H1 (cell line): ENCODE data around the gene NCCRP1. TPM values are rescaled to one million over a fixed set of nuclear protein-coding genes. Genes with fewer than 3 reads are reported as not detected.
A peak's percentile ranks its signal among the peaks of the same experiment; 100 is the strongest.

Experiments used
- CTCF ChIA-PET: fragments of 300-600 bp; sonication (Branson Sonifier 250); formaldehyde crosslinking; loops from one replicate; lab custom pipeline; 2021; ENCODE audit not compliant: partially characterized antibody; lab: Charles Lee
- POLR2A ChIA-PET: fragments of 300-600 bp; sonication (Branson Sonifier 250); formaldehyde crosslinking; loops from one replicate; lab custom pipeline; 2021; ENCODE audit warnings: inconsistent platforms; ENCODE audit not compliant: partially characterized antibody; lab: Charles Lee
- DNase-seq, 2 experiments: peaks; one replicate each; pipeline versions ENCODE4 v3.0.0 to v3.0.0-alpha.2; 2010 to 2022; ENCODE audit warnings: low spot score in 2 of 2, low read depth in 1 of 2, mixed read lengths in 1 of 2
- FAIRE-seq: peaks from 2 replicates; lab custom pipeline; 2011; peaks lifted over from hg19 to GRCh38; lab: Jason Lieb, UNC
- H2AFZ ChIP-seq: 2 replicates; pipeline ENCODE4 v1.8.1; 2012; ENCODE audit warnings: low read length, inconsistent platforms
- H2AK5ac ChIP-seq: 2 replicates; pipeline ENCODE4 v1.6.1; 2013; ENCODE audit warnings: low read depth, low read length
- H2BK120ac ChIP-seq: replicated peaks from 2 replicates; pipeline ENCODE3; 2013; ENCODE audit warnings: low read depth, low read length, inconsistent platforms
- H2BK12ac ChIP-seq: 2 replicates; pipeline ENCODE4 v1.6.1; 2013; ENCODE audit warnings: low read depth, low read length
- H2BK15ac ChIP-seq: 2 replicates; pipeline ENCODE4 v1.6.1; 2013; ENCODE audit warnings: low read length
- H2BK20ac ChIP-seq: 2 replicates; pipeline ENCODE4 v1.6.1; 2013; ENCODE audit warnings: low read length
- H2BK5ac ChIP-seq: 2 replicates; pipeline ENCODE4 v1.6.1; 2013; ENCODE audit warnings: low read depth, low read length
- H3K14ac ChIP-seq: 2 replicates; pipeline ENCODE4 v1.6.1; 2013; ENCODE audit warnings: inconsistent platforms; ENCODE audit not compliant: insufficient read length
- H3K18ac ChIP-seq: 2 replicates; pipeline ENCODE4 v1.6.1; 2013; ENCODE audit warnings: low read length; ENCODE audit errors: extremely low read depth
- H3K23ac ChIP-seq: 2 replicates; pipeline ENCODE4 v1.6.1; 2013; ENCODE audit warnings: inconsistent platforms; ENCODE audit not compliant: insufficient read length
- H3K23me2 ChIP-seq: 2 replicates; pipeline ENCODE4 v1.6.1; 2013; ENCODE audit warnings: low read depth, low read length
- H3K27ac ChIP-seq: 2 replicates; pipeline ENCODE4 v1.6.1; 2011; ENCODE audit warnings: low read depth, low read length, inconsistent platforms
- H3K27me3 ChIP-seq, 4 experiments: replicated peaks in 1 of 4; 1 replicate in 1 of 4; 2 replicates in 3 of 4; pipeline versions ENCODE4 v1.6.1 to v1.8.1; 2011 to 2013; ENCODE audit warnings: low read length in 3 of 4, mild to moderate bottlenecking in 3 of 4, inconsistent platforms in 2 of 4, mixed read lengths in 2 of 4, moderate library complexity in 1 of 4; ENCODE audit not compliant: control insufficient read depth in 3 of 4, insufficient read depth in 3 of 4; ENCODE audit errors: extremely low read depth in 1 of 4
- H3K36me3 ChIP-seq, 4 experiments: 2 replicates each; pipeline versions ENCODE4 v1.6.1 to v1.8.1; 2011 to 2013; ENCODE audit warnings: mild to moderate bottlenecking in 4 of 4, low read length in 3 of 4, moderate library complexity in 2 of 4, control low read depth in 1 of 4, inconsistent platforms in 1 of 4; ENCODE audit not compliant: insufficient read depth in 4 of 4, control insufficient read depth in 2 of 4
- H3K4ac ChIP-seq: replicated peaks from 2 replicates; pipeline ENCODE3; 2013; ENCODE audit warnings: low read length, low read depth, mixed read lengths, inconsistent platforms; ENCODE audit not compliant: insufficient read length
- H3K4me1 ChIP-seq, 4 experiments: replicated peaks in 1 of 4; 1 replicate in 1 of 4; 2 replicates in 3 of 4; pipeline versions ENCODE4 v1.6.1 to v1.8.1; 2011 to 2013; ENCODE audit warnings: low read length in 3 of 4, inconsistent platforms in 2 of 4, mixed read lengths in 1 of 4; ENCODE audit not compliant: insufficient read depth in 4 of 4, control insufficient read depth in 3 of 4
- H3K4me2 ChIP-seq, 2 experiments: 2 replicates each; pipeline versions ENCODE4 v1.6.1 to v1.8.1; 2011 to 2013; ENCODE audit warnings: low read depth in 2 of 2, low read length in 2 of 2, control low read depth in 1 of 2, inconsistent platforms in 1 of 2, mild to moderate bottlenecking in 1 of 2; ENCODE audit not compliant: insufficient read depth in 1 of 2
- H3K4me3 ChIP-seq, 4 experiments: fragments of 200-600, 300-600 bp in 1 of 4; sonication (generic), shearing (Covaris generic), sonication (Bioruptor Twin) in 1 of 4; 2 replicates each; pipeline versions ENCODE4 v1.5.1 to v1.8.1; 2011 to 2016; ENCODE audit warnings: low read length in 4 of 4, low read depth in 3 of 4, control low read depth in 2 of 4, inconsistent platforms in 2 of 4, mild to moderate bottlenecking in 2 of 4, mixed read lengths in 1 of 4, moderate library complexity in 1 of 4; ENCODE audit not compliant: insufficient read depth in 2 of 4; ENCODE audit errors: extremely low read depth in 1 of 4
- H3K56ac ChIP-seq: replicated peaks from 2 replicates; pipeline ENCODE3; 2013; ENCODE audit warnings: low read depth, mild to moderate bottlenecking, mixed read lengths, low read length, inconsistent platforms; ENCODE audit not compliant: insufficient read length
- H3K79me1 ChIP-seq: 2 replicates; pipeline ENCODE4 v1.6.1; 2013; ENCODE audit warnings: low read depth, low read length, control low read depth
- H3K79me2 ChIP-seq, 2 experiments: 2 replicates each; pipeline versions ENCODE4 v1.6.1 to v1.8.1; 2012 to 2013; ENCODE audit warnings: low read length in 2 of 2, mild to moderate bottlenecking in 2 of 2, inconsistent platforms in 1 of 2; ENCODE audit not compliant: insufficient read depth in 2 of 2, control insufficient read depth in 1 of 2
- H3K9ac ChIP-seq, 4 experiments: replicated peaks in 1 of 4; 1 replicate in 1 of 4; 2 replicates in 3 of 4; pipeline versions ENCODE4 v1.6.1 to v1.8.1; 2011 to 2013; ENCODE audit warnings: low read depth in 3 of 4, low read length in 3 of 4, control low read depth in 2 of 4, mild to moderate bottlenecking in 2 of 4, moderate library complexity in 2 of 4, inconsistent platforms in 1 of 4; ENCODE audit errors: extremely low read depth in 1 of 4
- H3K9me3 ChIP-seq, 2 experiments: 2 replicates each; pipeline versions ENCODE4 v1.6.1 to v1.8.1; 2012 to 2013; ENCODE audit warnings: mild to moderate bottlenecking in 2 of 2, moderate library complexity in 2 of 2, control low read depth in 1 of 2, inconsistent platforms in 1 of 2, low read depth in 1 of 2, low read length in 1 of 2, mixed read lengths in 1 of 2; ENCODE audit not compliant: insufficient read depth in 2 of 2
- H4K20me1 ChIP-seq, 2 experiments: replicated peaks in 1 of 2; 2 replicates each; pipeline versions ENCODE3 to v1.8.1; 2011 to 2013; ENCODE audit warnings: inconsistent platforms in 2 of 2, low read length in 2 of 2, mild to moderate bottlenecking in 1 of 2; ENCODE audit not compliant: insufficient read depth in 2 of 2, control insufficient read depth in 1 of 2
- H4K5ac ChIP-seq: 2 replicates; pipeline ENCODE4 v1.6.1; 2013; ENCODE audit warnings: low read length, low read depth, mixed read lengths, inconsistent platforms; ENCODE audit not compliant: insufficient read length
- H4K8ac ChIP-seq: 2 replicates; pipeline ENCODE4 v1.8.0; 2013; ENCODE audit warnings: mild to moderate bottlenecking, moderate library complexity, low read length, inconsistent platforms; ENCODE audit not compliant: insufficient read depth; ENCODE audit errors: extremely low read depth
- H4K91ac ChIP-seq: replicated peaks from 2 replicates; pipeline ENCODE3; 2013; ENCODE audit warnings: low read length, mixed read lengths, inconsistent platforms; ENCODE audit not compliant: insufficient read length
- BACH1 ChIP-seq: IDR thresholded peaks from 2 replicates; pipeline ENCODE4 v1.6.1; 2012; ENCODE audit warnings: low read length, improper control_type of control experiment
- CHD1 ChIP-seq: IDR thresholded peaks from 2 replicates; pipeline ENCODE4 v1.6.1; 2012; ENCODE audit warnings: low read depth, low read length, improper control_type of control experiment
- CREB1 ChIP-seq: IDR thresholded peaks from 2 replicates; pipeline ENCODE4 v1.6.1; 2012; ENCODE audit warnings: inconsistent platforms
- FOSL1 ChIP-seq: IDR thresholded peaks from 2 replicates; pipeline ENCODE4 v1.6.1; 2011; ENCODE audit warnings: mild to moderate bottlenecking, low read depth, low read length, moderate library complexity; ENCODE audit not compliant: insufficient read depth
- HDAC2 ChIP-seq, 2 experiments: fragments of 300-600 bp in 1 of 2; sonication (generic) in 1 of 2; IDR thresholded peaks; 2 replicates each; pipeline ENCODE4 v1.6.1; 2011 to 2012; ENCODE audit warnings: low read depth in 2 of 2, low read length in 2 of 2, mild to moderate bottlenecking in 2 of 2, moderate library complexity in 2 of 2, borderline replicate concordance in 1 of 2, inconsistent platforms in 1 of 2
- RFX5 ChIP-seq: IDR thresholded peaks from 2 replicates; pipeline ENCODE4 v1.6.1; 2011; ENCODE audit warnings: low read depth, low read length, improper control_type of control experiment, borderline replicate concordance
- SIN3A ChIP-seq, 2 experiments: IDR thresholded peaks in 1 of 2; conservative IDR thresholded peaks in 1 of 2; 2 replicates each; pipeline ENCODE4 v1.6.1; 2011 to 2012; ENCODE audit warnings: low read length in 2 of 2, improper control_type of control experiment in 1 of 2, low read depth in 1 of 2, mild to moderate bottlenecking in 1 of 2
- SUZ12 ChIP-seq: fragments of 200-600 bp; sonication (generic); IDR thresholded peaks from 2 replicates; pipeline ENCODE4 v1.6.1; 2012; ENCODE audit warnings: mild to moderate bottlenecking, inconsistent platforms, low read length, moderate library complexity, mixed read lengths
- WGBS, 2 experiments: shearing (Covaris generic) in 1 of 2; methylation state at CpG; one replicate each; pipeline versions ENCODE4 v1.1.6 to v1.1.7; 2013 to 2015; ENCODE audit warnings: low lambda C conversion rate in 2 of 2, mixed read lengths in 2 of 2, inconsistent platforms in 1 of 2, low coverage in 1 of 2, missing lambda C conversion rate in 1 of 2; ENCODE audit not compliant: insufficient replicate concordance in 2 of 2, insufficient coverage in 1 of 2, insufficient read length in 1 of 2; ENCODE audit errors: extremely low coverage in 1 of 2, missing lambda C conversion rate in 1 of 2; 5-methylcytosine and 5-hydroxymethylcytosine counted together
- polyA plus RNA-seq, 7 experiments: library from polyadenylated mRNA; depleted of rRNA in 3 of 7; stranded (reverse) in 5 of 7; unstranded in 2 of 7; fragments of >200 nt in 5 of 7; fragments of 200-250 nt in 2 of 7; gene quantifications; 1 replicate in 5 of 7; 2 replicates in 1 of 7; 4 replicates in 1 of 7; pipeline versions ENCODE4 v1.2.1 to v1.2.3, GENCODE V29; 2011 to 2013; ENCODE audit warnings: missing spikeins in 2 of 7, mixed read lengths in 2 of 7
- total RNA-seq: library from RNA; stranded (reverse); fragmentation: NEBNext Ultra II Directional; extraction: Animal tissue kit (Norgen Biotek cat#: 25700); gene quantifications from 2 replicates; pipeline ENCODE4 v1.2.1, GENCODE V29; 2021

NCCRP1 gene
- total and polyA plus RNA-seq, 2 of the 8 experiments (the other 6 are each of a cell fraction or from before 2014, with no cell fraction given), result 2.8 to 7.9 TPM

DNA sequence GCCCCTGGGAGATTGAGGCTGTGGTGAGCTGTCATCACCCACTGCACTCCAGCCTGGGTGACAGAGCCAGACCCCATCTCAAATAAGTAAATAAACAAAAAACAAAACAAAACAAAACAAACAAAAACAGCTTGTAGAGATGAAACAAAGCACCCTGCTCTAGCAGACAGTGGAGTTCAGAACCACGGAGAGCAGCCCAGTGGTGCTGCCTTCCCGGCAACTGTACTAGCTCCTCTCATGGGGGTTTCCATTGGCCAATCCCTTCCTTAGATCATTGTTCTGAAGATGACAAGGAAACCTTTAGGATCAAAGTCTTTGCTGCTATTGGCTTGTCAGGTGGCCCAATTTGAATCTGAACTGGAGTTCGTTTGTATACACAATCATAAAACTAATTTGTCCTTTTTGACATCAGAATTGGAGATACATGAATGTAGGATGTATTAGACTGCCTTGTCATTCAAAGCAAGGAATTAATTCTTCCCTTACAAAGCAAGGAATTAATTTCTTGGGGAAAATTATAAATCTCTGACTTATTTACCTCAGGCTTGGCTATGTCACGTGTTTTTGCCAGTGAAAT is 27.0 kb downstream of the NCCRP1 start:
- no peaks in the 10 kb centered on the region for H3K79me2 ChIP-seq
- H3K27ac ChIP-seq, result no peak overlapping the region
- H3K79me1 ChIP-seq, result no peaks in the 10 kb centered on the region
- H2BK15ac ChIP-seq, result no peak overlapping the region
- no peak overlapping the region for H4K8ac ChIP-seq
- DNase-seq (peak in 1 of 2 experiments; percentile 65), FAIRE-seq (peak; percentile 55)
- H4K91ac ChIP-seq, result no peak overlapping the region
- no peaks in the 10 kb centered on the region for H4K20me1 ChIP-seq
- no peak overlapping the region for H2BK5ac ChIP-seq
- H2BK120ac ChIP-seq, result no peak overlapping the region
- H3K27me3 ChIP-seq, result peaks cover 0 to 6% (median 0%) of the 10 kb centered on the region in 4 experiments; a peak in 2 of 7 replicates
- WGBS, 2 experiments, result 44% methylated on average over 4 of the region's 4 CpGs; no CpG with 5 or more reads in 1 of the 2 experiments
- POLR2A ChIA-PET, result interaction anchor here (0.6 kb wide), 1 partner anchor 1001 kb away, joined by 3 read pairs; no protein-coding TSS in a partner anchor
- H3K9ac ChIP-seq, result no peak overlapping the region
- no peak overlapping the region for H3K56ac ChIP-seq
- H3K4me2 ChIP-seq, result no peak overlapping the region
- H3K4me1 ChIP-seq, result no peaks in the 10 kb centered on the region
- H2AK5ac ChIP-seq, result no peak overlapping the region
- no peaks in the 10 kb centered on the region for H3K36me3 ChIP-seq
- no peak overlapping the region for H3K18ac ChIP-seq
- H3K9me3 ChIP-seq, result no peaks in the 10 kb centered on the region
- H3K4ac ChIP-seq, result no peak overlapping the region
- H2AFZ ChIP-seq, result no peak overlapping the region
- H3K23me2 ChIP-seq, result peaks cover 3% of the 10 kb centered on the region; the same call in 1 of the 2 replicates
- H3K23ac ChIP-seq, result no peak overlapping the region
- CTCF ChIA-PET, result interaction anchor here (0.6 to 5.0 kb wide), 10 partner anchors 9 to 126 kb away, joined by 3 to 25 read pairs (median 4); no protein-coding TSS in a partner anchor
- no peak overlapping the region for H4K5ac ChIP-seq
- 0 out of 2 replicates have a peak, but pooled peaks have one; percentile 26 for TF ChIP-seq CREB1
- TF ChIP-seq CHD1, result no peak
- TF ChIP-seq FOSL1, result no peak
- TF ChIP-seq SUZ12, result no peak
- TF ChIP-seq HDAC2 (IDR thresholded peaks at IDR 0.05; ENCODE audit: borderline replicate concordance in 1 of 2, low read depth in 2 of 2, low read length in 2 of 2), result 0 out of 4 replicates have a peak, but pooled peaks of 1 of the 2 experiments have one; percentile 50
- peak; percentile 64 to 65; a peak in 1 of 4 replicates for TF ChIP-seq SIN3A (conservative IDR thresholded peaks at IDR 0.05 in 1 of 2, IDR thresholded peaks at IDR 0.05 in 1 of 2; ENCODE audit: low read depth in 1 of 2, low read length in 2 of 2)
- peak; percentile 93 for TF ChIP-seq RFX5
- no peak for TF ChIP-seq BACH1
- H2BK12ac ChIP-seq, result no peak overlapping the region
- no peak overlapping the region for H3K14ac ChIP-seq
- H3K4me3 ChIP-seq, result no peak overlapping the region
- H2BK20ac ChIP-seq, result no peak overlapping the region
